GM21786 (cell line): ENCODE measurements around the gene SLC23A3.

Source experiments
- ATAC-seq: cut with Tn5 transposase; IDR thresholded peaks from one replicate; pipeline ENCODE4 v1.9.1; 2021; ENCODE audit not compliant: unreplicated experiment

Gene SLC23A3, protein sequence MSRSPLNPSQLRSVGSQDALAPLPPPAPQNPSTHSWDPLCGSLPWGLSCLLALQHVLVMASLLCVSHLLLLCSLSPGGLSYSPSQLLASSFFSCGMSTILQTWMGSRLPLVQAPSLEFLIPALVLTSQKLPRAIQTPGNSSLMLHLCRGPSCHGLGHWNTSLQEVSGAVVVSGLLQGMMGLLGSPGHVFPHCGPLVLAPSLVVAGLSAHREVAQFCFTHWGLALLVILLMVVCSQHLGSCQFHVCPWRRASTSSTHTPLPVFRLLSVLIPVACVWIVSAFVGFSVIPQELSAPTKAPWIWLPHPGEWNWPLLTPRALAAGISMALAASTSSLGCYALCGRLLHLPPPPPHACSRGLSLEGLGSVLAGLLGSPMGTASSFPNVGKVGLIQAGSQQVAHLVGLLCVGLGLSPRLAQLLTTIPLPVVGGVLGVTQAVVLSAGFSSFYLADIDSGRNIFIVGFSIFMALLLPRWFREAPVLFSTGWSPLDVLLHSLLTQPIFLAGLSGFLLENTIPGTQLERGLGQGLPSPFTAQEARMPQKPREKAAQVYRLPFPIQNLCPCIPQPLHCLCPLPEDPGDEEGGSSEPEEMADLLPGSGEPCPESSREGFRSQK

DNA sequence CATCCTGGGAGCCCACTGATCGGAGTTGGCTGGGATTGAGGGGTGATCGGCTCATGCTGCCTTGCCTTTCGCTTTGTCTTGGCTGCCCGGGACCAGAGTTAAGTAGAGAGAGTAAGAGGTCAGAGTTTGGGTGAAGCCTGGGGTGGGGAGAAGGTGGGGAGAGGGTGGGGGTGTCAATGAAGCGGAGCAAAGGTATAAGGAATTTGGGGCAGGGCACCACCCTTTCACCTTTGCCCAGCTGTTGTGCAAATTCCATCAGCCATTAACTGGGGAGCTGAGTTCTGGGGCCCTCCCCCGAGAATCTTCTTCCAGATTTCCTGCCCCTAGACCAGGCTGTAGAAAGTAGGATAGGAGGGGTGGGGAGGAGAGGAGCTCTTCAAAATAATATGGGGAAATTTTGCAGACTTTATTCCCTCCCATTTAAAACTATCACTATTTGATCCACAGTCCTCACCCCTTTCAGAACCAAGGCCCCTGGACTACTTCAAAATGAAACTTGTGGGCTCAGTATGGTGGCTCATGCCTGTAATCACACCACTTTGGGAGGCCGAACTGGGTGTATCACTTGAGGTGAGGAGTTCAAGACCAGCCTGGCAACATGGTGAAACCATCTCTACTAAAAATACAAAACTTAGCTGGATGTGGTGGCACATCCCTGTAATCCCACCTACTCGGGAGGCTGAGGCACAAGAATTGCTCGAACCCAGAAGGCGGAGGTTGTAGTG, at the start of gene SLC23A3:
TSS of gene SLC23A3 (minus strand) at position 100 of the 725 bp plus-strand sequence. CDS start at position 55, 45 bp downstream.
- no peak for ATAC-seq

DNA sequence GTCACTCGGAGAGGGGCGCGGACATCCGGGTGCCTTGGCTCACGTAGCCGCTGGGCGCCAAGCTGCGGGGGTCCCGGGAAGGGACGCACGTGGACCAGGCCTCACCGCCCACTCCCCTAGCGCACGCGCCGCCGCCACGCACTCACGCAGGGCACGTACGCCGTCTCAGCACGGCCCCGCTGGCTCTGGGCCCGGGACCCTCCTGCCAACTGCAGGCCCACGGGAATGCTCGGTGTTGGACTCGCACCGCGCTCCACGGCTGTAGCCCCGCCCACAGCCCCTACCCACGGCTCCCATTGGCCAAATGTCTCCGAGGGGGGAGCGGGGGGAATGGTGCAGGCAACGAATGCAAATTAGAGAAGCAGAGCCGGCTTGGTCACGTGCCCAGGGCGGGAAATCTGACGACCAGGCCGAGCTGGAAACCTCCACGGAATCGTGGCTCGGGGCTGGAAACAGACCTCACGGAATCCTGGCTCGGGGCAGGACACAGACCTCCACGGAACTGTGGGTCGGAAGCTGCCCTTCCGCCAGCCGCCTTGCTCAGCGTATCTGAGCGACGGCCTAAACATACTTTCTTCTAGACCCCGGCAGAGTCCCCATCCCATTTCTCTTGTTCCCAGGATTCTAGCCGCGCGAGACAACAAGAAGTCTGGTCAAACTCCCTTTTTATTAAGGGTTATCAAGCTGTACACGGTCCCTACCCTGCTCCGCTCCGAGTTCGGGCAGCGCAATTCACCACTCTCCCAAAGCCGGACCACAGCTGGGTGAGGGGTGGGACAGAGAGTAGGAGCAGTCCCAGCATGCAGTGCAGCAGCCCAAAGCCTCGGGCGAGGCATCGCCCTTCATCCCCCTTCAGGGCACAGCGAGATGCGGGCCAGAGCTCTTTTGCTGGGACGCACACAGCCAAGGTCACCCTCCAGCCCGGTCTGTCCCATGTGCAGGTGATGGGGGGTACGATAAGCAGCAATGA, 49.2 kb upstream of the SLC23A3 start, which contains the start of gene ABCB6:
TSS of gene ABCB6 (minus strand) at position 227 of the 970 bp plus-strand sequence. CDS start 285 bp downstream, outside the sequence.
- ATAC-seq: peak; percentile 74

DNA sequence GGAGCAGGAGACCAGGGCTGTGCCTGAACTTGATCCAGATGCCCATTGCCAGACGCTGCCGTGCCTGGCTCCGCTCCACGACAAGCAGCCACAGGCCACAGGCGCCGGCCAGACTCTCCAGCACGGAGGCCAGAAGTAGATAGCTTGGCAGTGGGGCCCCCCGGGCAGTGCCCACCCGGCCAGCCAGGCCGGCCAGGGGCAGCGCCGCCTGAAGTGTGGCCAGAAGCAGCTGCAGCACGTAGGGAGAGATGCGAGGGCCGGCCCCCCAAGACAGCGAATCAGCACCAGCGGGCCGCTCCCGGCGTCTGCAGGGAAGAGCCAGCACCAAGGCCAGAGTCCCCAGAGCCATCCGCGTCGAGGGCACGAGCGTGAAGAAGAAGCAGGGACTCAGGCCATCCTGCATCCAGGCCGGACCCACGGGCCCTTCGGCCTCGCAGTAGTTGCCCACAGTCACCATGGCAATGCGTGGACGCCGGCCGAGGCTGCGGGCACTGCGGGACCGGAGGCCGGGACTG, 48.4 kb upstream of the SLC23A3 start:
- ATAC-seq: peak; percentile 27

DNA sequence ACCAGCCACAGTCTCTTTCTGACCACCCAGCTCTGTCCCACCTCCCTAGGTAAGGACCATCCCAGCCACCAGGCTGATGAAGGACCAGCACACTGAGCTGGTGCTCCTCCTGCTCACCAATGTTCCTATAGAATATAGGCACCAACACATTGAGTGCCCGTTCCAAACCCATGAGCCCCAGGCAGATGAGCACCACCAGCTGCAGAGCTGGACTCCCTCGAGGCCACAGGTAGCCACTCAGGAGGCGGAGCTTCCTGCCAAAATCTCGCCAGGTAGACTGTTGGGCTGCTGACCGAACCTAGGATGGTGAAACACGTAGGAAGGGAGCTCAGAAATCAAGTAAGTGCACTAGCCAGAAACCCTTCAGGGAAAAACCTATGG, 46.7 kb upstream of the SLC23A3 start:
- ATAC-seq: no peak

DNA sequence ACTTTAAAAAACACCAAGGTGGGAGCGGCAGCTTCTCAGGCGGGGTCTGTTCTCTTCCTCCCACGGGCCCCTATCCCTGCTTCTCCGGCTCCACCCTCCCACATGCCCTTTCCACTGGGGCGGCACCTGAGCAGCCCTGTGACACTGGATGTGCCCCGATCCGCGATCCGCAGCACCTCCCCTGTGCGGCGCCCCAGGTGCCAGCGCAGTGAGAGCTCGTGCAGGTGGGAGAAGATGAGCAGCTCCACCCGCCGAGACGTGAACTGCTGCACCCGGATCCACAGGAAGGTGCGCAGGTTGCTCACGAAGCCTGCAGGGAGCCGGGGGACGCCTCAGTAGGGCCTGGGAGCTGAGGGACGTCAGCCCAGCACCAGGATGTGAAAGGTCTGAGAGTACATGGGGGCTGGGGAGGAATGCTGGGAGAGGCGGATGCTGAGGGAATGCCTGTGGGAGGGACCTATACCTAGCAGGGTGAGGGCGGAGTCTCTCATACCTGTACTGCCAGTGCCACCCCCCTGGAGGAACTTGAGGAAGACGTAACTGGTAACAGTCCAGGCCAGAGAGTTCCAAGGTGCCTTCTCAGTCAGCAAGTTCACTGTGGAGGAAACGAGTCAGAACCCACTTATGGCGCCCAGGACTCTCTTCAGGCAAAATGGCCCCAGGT, 46.2 kb upstream of the SLC23A3 start:
- ATAC-seq: no peak

DNA sequence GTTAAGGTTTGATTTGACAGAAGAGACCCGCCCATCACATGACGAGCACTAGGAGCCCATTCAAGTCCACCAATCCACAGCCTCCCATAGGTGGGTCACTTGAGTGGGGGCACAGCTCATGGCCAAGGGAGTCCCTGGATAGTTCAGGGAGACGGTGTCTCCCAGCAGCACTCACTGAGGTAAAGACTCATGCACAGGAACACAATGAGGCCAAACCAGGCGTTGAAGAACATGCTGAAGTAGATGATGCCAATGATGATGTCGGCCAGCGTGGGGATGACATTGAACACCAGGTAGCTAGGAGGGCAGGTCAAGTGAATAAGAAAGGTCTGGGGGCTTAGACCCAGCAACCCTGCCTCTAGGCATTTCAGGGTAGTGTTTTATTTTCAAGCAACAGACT, 45.0 kb upstream of the SLC23A3 start:
- no peak for ATAC-seq

DNA sequence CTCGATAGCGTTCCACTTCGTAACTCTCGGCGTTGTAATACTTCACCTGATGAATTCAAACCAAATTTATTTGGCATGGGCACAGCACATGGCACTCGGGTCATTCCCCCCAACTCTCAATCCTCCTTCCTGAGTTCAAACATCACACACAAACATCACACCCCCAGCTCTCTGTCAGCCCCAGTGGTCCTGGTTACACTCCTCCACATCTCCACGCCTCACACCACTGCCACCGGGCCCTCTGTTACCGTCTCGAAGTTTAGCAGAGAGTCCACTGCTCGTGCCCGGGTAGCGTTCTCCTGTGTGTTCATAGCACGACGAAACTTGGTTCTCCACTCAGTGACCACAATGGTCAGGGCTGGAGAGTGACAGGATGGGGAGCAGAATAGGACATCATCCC, 44.3 kb upstream of the SLC23A3 start:
- no peak for ATAC-seq

DNA sequence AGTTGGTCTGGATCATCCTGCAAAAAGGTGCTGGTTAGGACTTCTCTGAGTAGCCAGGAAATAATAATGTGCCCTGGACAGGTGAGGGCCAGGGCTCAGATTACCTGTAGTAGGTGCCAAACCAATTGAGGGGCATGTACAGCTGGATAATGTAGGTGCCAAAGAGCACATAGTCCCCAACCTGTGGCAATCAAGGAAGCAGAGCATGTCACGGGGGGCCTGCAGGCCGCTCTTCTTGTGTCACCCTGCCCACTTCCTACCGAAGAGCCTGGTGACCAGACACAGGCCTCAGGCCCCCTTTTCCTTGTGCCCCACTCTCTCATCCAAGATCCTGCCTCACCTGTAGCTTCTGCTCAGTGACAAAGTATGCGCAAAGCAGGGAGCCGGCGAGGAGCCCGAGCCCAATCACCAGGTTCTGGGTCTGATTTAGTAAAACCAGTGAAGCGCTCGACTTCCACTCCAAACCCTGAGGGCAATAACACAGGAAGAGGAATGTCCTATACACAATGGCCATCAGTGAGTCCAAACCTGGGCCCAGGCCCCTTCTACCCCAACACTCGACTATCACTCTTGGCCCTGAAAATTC, 43.8 kb upstream of the SLC23A3 start:
- ATAC-seq: no peak

DNA sequence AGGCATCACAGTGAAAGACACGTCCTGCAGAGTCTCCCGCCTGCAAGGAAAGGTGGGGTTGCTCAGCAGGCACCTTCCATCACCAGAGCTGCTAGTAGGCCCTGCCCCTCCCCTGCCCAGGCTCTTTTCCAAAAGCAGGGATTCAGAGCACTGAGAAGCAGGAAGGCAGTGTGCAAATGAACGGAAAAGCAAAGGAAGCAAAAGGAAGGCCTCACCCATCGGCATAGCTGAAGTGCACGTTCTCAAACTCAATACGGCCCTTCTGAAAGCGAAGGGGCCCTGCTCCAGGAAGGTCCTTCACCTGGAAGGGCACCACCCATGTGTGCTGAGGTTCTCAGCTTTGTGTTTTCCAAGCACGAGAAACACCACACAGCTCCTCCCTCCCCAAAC, 43.2 kb upstream of the SLC23A3 start:
- no peak for ATAC-seq

DNA sequence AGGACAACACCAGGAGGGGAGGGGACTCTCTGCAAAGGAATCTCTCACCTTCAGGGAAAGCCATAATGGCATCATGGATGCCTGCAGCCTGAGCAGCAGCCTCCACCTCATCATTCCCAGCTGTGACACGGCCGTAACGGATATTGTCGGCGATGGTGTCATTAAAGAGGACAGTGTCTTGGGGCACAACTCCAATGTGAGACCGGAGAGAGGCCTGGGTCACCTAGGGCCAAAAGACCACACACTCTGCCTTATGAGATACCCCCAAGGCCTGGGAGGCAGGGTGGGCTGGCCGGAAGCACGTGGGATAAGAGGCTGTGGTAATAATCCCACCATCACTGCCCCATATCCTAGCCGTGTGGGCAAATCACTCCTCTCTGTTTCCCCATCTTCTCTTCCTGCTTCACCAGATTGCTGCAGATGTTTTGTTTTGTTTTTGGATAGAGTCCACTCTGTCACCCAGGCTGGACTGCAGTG, 41.1 kb upstream of the SLC23A3 start:
- no peak for ATAC-seq

DNA sequence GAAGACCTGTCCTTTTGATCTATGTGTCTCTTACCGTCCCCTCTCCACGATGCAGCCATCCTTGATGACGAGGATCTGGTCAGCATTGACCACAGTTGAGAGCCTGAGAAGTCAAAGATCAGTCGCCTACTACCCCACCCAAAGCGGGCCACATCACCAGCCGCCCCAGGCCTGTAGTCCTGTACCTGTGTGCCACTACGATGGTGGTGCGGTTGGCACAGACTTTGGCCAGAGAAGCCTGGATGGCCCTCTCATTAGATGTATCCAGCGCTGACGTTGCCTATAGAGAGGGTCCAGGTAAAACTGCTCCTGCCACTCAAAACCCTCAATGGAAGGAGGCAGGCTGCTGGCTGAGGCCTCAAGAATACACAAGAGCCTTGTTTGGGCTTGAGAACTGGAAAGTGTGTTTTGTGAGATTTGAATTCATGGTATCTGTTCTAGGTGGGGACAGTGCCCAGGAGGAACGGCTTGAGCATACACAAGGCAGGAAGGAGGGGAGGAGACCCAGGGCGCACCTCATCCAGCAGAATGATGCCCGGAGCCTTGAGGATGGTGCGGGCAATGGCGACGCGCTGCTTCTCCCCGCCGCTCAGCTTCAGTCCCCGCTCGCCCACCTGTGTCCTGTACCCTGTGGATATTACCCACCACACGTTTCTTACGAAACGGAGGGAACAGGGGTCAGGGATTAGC, 40.5 kb upstream of the SLC23A3 start:
- ATAC-seq: no peak

DNA sequence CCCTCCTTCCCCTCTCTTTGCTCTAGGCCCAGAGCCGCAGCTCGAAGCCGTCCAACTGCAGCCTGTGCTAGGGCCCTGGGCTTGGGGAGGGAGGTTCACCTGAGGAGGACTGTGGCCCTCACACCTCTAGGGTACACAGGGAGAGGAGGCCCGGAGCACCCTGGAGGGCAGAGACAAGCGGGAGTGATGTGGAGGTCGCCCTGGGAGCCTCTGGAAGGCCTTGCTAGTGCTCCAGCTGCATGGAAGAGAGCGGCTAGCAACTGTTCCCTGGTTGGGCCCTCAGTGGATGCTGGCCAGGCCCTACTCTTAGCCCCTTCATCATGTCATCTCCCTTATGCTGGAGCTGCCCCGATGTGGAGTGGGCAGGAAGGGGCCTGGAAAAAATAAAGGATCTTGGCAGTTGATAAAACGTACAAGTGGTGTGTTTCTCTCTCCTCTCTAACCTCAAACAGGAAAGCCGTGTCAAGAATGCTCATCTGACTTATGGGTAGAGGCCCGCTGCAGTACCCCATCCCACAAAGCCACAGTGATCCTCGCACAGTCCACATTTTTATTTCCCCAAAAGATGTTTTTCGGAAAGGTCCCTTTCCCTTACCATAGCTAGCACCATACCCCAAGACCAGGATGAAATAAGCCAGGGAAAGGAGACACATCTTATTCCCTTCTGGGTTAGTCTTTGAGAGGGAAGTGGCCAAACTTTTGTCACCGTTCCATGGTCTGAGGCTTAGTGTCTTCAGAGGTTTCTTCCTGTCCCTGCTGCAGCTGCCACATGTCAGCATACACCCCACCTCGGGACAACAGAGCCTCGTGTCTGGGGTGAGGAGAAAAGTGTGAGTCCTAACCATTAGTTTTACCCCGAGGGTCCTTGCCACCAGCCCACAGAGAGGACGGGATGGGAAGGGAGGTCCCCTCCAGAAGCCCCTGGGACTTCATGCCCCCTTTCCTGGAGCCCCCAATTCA, 39.7 kb upstream of the SLC23A3 start:
- no peak for ATAC-seq

DNA sequence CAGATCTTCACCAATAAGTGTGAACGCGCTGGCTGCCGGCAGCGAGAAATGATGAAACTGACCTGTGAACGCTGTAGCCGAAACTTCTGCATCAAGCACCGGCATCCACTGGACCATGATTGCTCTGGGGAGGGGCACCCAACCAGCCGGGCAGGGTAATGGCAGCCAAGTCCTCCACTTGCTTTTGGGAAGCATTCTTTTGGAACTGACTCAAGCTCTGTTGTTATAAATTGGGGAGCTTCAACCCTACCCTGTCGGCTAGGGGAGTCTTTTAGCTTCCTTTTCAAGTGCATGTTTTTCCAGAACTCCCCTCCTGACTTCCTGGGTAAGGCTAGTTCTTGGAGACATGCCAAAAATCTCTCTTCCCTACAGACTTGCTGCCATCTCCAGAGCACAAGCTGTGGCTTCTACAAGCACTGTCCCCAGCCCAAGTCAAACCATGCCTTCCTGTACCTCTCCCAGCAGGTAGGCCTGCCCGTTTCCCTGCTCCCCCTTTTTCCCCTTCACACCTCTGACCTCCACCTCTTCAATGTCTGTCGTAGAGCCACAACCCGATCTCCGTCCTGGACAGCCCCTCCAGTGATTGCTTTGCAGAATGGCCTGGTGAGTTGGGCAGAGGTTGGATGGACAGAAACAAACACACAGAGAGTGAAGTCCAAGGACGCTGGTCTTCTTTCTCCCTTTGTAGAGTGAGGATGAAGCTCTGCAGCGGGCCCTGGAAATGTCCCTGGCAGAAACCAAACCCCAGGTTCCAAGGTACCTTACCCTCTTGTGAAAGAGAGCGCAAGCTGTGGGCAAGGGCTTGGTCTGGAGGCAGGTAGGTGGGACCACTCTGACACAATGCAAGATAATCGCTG, 38.3 kb upstream of the SLC23A3 start:
- no peak for ATAC-seq

DNA sequence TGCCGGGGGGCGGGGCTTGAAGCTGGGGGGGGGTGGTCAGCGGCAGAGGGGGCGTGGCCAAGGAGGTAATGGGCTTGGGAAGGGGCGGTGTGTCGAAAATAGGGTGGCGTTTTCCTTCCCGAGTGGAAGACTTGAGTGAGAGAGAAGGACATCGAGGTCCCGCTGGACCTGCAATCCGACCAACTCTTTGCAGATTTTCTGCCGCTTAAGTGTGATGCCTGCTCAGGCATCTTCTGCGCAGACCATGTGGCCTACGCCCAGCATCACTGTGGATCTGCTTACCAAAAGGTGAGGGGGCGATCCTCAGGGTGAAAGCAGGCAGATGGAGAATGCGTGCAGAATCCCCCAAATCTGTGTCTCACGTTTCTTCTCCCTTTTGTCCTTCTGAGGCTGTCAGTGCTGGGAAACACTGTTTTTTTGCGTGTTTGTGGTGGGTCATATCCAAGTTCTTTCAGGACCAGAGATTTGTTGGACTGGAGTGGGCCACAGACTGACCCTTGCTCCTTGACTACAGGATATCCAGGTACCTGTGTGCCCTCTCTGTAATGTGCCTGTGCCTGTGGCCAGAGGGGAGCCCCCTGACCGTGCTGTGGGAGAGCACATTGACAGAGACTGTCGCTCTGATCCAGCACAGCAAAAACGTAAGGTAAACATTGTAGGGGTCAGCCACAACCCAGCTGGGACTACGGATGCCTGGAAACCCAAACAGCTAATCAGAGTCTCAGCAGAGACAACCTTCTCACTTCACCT, 37.5 kb upstream of the SLC23A3 start:
- ATAC-seq: no peak

DNA sequence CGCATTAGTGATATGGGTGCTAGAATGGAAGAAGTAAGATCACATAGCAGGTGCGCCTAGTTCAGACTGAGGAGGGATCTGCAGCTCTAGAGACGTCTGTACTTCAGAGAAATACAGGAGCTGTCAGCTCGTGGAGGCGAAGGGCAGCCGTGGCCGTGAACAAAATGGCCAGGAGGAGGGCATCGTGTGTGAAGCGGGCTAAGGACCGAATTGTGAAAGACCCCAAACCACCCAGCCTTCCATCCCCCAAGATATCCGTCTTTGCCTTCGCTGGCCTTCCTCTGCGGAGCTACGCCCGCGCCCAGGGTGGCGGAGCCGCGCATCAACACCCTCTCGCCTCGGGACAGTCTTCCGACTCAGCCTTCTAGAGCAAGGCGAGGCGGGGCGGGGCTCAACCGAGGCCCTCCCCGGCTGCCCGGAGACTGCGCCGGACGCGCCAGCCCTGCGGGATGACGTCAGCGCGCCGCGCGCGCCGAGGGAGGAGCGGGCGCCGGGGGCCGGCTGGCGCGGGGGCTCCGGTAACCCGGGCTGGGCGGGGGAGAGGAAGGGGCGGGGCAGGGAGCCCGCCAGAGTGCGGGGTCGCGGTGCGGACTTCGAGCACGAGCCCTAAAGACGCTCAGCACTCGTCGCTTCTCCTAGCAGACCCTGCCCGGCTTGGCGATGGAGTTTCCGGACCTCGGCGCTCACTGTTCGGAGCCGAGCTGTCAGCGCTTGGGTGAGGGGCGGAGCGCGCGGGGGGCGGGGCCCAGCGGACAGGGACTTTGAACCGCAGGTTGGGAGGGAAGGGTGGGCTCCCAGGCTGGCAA, 36.7 kb upstream of the SLC23A3 start, which contains the start of gene ZFAND2B:
TSS of gene ZFAND2B (plus strand) at position 455 of the 806 bp plus-strand sequence. CDS start at position 661, 206 bp downstream.
- peak; percentile 98 for ATAC-seq
